GM19324 (cell line): ENCODE results near the gene SPAG16.
"Not testable (repeated sequence)": the region's sequence is repeated elsewhere in the genome, so short reads cannot be mapped to it uniquely, and the experiment has no call there.

Source experiments
- ATAC-seq: cut with Tn5 transposase; IDR thresholded peaks from one replicate; pipeline ENCODE4 v1.9.1; 2021; ENCODE audit warnings: mild to moderate bottlenecking, moderate library complexity; ENCODE audit not compliant: unreplicated experiment, low FRiP score

Gene SPAG16

DNA sequence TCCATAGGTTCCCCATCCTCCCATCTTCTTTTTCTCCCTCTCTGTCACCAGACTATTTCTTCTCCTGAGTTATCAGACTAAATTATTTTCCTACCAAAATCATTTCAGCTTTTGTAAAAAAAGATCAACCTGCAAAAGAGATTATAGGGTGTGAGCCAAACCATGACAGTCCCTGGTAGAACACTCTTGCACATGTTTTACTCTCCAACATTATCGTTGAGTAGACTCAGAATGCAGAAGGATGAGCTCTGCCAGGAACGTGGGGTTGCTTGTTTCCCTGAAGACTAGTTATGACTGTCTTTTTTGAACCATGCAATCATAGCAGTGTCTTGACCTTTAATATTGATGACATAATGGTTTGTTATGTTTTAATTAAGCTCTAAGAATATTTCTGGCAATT is 766.5 kb downstream of the SPAG16 start:
- no peak for ATAC-seq

DNA sequence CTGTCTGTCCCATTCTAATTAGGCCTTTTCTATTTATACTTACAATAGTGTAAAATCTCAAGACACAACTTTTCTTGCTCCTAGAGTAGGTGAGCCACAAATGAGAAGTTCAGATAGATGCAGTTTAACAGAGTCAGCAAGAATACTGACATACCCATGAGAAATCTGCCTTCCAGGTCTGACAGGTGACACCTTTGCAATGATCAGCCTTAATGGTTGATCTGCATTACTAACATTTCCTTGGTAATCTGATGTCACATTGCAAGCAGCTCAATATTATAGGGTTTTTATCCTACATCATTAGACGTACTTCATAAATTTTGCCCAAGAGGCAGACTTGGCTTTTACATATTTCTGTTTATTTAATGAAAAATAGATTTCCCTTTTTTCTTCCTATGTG is 767.3 kb downstream of the SPAG16 start:
- ATAC-seq: no peak

DNA sequence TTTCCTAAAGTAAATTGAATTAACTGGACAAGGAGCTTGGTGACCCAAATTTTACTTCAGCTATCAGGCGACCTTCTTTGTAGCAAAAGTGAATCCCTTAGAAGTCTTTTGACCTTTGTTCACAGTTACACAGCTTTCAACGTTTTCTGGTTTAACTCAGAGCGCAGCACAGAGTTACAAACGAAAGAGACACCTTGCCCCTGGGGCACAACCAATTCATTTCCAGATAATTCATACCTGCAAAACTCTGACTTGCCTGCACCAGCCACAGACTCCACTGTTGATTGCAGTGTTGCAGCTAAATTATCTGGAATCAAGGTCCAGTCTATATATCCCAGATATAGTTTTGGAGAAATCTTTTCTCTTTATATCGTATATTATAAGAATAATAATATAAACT is 768.0 kb downstream of the SPAG16 start:
- ATAC-seq: no peak

GRCh38 chr2:214057986-214058385 is 773.7 kb downstream of the SPAG16 start:
- ATAC-seq: no peak

- ATAC-seq: not testable (repeated sequence)
These were observed 778.0 kb downstream of the SPAG16 start for GRCh38 chr2:214062279-214062678.

- no peak for ATAC-seq
These were observed 780.2 kb downstream of the SPAG16 start for GRCh38 chr2:214064471-214064870.

DNA sequence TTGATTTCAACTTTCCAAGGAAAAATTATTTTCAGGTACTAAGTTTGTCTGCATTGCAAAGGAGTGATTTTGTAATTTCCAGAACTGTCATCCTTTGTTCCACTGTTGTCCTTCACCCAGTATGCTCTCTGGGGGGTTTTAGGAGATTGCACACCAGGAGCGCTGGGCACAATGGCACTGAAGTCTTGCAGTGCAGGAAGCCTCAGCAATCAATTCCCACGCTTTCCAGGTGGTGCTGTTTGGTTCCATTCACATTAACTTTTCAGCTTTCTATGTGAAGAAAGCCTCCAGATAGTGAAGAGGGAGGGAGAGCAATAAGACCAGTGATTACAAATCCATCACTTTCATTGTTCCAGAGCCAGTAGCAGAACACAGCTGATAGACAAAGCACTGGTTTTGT is 782.6 kb downstream of the SPAG16 start:
- no peak for ATAC-seq

GRCh38 chr2:214069254-214069653 is 785.0 kb downstream of the SPAG16 start:
- no peak for ATAC-seq

DNA sequence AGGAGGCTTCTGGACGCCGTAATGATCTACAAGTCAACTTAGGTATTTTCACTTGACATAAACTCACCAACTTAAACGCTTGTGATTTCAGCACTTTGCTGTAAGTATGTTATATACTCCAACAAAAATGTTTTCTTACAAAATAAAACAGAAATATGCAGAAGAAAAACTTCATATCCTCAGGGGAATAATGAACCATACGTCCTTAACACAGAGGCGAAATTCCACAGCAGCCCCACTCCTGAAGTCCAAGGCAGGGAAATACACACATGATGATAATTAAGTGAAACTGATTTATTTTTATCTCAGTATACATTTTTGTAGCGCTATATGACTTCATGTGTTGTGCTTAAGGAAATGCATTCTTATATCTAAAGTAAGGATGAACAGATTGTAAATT is 791.2 kb downstream of the SPAG16 start:
- no peak for ATAC-seq

DNA sequence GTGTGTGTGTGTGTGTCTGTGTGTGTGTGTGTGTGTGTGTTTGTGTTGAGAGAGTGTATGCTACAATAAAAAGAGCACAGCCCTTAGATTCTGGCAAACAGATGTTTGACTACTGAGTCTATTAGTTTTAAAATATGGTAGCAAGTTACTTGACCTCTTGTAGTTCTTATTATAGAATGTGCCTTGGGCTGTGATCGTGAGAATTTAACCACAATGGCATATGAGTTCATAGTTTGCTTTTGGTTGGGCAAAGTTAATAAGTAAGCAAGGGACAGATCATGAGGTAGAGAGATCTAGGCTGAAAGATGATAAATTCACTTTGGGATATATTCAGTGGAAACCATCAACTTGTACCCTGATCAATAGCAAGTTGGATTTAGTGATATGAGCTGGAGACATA is 792.3 kb downstream of the SPAG16 start:
- peak; percentile 64 for ATAC-seq

DNA sequence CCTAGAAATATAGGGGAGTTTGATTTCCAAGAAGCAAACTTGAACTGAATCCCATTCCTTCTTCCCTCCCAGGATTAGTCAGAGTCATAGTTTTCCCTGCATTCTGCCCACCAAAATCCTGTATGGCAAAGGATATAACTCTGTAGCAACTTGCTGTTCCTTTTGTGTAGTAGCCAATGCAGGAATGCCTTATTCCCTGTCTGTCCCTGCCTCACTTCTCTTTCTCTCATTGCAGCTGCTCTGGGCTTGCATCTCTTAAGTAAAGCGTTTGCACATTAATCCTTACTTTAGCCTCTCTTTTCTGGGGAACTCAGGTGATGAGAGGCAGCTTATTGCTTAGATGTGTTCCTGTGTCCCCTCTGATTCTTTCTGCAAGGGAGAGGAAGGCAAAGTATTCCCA is 793.5 kb downstream of the SPAG16 start:
- no peak for ATAC-seq

- ATAC-seq: no peak
These were observed 794.8 kb downstream of the SPAG16 start for GRCh38 chr2:214079032-214079431.

DNA sequence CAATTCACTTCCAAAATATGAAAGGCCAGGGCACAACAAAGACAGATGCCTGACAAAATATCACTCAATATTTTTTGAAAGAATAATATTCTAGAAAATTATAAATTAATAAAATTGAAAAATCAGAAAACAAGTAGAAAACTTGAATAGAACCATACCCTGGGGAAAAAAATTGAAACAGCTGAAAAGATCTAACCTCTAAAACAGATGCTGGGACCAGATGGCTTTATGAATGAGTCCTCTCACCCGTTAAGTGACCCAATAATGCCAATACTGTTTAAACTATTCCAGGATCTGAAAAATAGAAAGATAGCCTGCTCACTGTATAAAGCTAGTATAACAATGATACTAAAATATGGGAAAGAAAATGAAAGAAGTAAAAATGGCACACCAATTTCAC is 804.3 kb downstream of the SPAG16 start:
- no peak for ATAC-seq

GRCh38 chr2:214096208-214096715 is 812.0 kb downstream of the SPAG16 start:
- no peak for ATAC-seq

- ATAC-seq: no peak
These were observed 814.5 kb downstream of the SPAG16 start for GRCh38 chr2:214098811-214099210.

DNA sequence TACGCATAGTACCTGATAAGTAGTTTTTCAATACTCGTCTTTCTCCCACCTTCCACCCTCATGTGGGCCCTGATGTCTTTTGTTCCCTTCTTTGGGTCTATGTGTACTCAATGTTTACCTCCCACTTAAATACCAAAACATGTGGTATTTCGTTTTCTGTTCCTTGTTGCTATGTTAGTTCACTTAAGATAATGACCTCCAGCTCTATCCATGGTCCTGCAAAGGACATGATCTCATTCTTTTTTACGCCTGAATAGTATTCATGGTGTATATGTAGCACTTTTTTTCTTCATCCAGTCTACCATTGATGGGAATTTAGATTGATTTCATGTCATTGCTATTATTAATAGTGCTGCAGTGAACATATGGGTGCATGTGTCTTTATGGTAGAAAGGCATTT is 816.2 kb downstream of the SPAG16 start:
- no peak for ATAC-seq

- ATAC-seq: no peak
These were observed 819.2 kb downstream of the SPAG16 start for GRCh38 chr2:214103276-214104001.

GRCh38 chr2:214104219-214104618 is 820.0 kb downstream of the SPAG16 start:
- no peak for ATAC-seq

GRCh38 chr2:214104967-214105366 is 820.7 kb downstream of the SPAG16 start:
- no peak for ATAC-seq

GRCh38 chr2:214107726-214108125 is 823.5 kb downstream of the SPAG16 start:
- ATAC-seq: no peak

- no peak for ATAC-seq
These were observed 824.3 kb downstream of the SPAG16 start for GRCh38 chr2:214108598-214108997.

DNA sequence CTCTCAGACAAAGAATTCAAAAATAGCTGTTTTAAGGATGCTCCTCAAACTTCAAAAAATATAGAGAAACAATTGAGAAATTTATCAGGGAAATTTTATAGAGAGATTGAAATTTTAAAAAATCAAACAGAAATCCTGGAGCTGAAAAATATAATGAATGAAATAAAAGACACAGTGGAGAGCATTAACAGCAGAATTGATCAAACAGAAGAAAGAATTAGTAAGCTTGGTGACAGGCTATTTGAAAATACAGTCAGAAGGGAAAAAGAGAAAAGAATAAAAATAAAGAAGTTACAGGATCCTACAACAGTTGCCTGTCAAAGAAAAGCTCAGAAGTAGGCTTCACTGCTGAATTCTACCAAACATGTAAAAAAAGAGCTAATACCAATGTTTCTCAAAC is 832.8 kb downstream of the SPAG16 start:
- no peak for ATAC-seq

DNA sequence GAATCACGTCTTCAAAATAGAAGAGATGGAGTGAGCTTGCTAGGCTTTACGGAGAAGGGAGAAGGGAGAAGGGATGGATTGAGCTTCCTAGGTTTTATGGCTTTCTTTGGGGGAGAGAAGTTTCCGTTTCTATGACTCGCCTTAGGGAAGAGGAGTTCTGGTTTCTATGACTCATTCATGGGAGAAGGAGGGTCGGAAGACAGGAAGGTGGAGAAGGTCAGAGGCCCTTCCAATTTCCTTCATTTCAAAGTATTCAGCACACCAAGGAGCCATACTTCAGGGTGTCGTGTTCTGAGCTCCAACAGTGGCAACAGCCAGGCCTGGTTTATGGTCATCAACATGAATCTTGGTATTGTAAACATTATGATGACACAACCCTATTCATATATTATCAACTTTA is 841.9 kb downstream of the SPAG16 start:
- ATAC-seq: no peak
